Ascending aorta (tissue), 2 donors: ENCODE data around the gene PRR12. TPM values are rescaled to one million over a fixed set of nuclear protein-coding genes. Genes with fewer than 3 reads are reported as not detected.
"Not testable (repeated sequence)": the region's sequence is repeated elsewhere in the genome, so short reads cannot be mapped to it uniquely, and the experiment has no call there.

Source experiments
- DNase-seq, 2 donors: peaks; one replicate each; pipeline ENCODE4 v3.0.0-alpha.2; 2019; ENCODE audit warnings: low spot score in 2 of 2
- H3K27ac ChIP-seq, 2 donors: fragments of 200-600 bp; sonication (generic); one replicate each; pipeline ENCODE4 v1.5.1; 2016 to 2017; ENCODE audit warnings: mild to moderate bottlenecking in 1 of 2
- H3K27me3 ChIP-seq: fragments of 200-600 bp; sonication (generic); one replicate; pipeline ENCODE4 v1.5.1; 2017
- H3K36me3 ChIP-seq, 2 donors: fragments of 200-600 bp; sonication (generic); one replicate each; pipeline ENCODE4 v1.5.1; 2016
- H3K4me1 ChIP-seq, 2 donors: fragments of 200-600 bp; sonication (generic); one replicate each; pipeline ENCODE4 v1.5.1; 2016 to 2017; ENCODE audit warnings: mild to moderate bottlenecking in 1 of 2
- H3K4me3 ChIP-seq, 2 donors: fragments of 200-600 bp; sonication (generic); one replicate each; pipeline ENCODE4 v1.5.1; 2016 to 2017; ENCODE audit warnings: mild to moderate bottlenecking in 1 of 2
- H3K9me3 ChIP-seq, 2 donors: fragments of 200-600 bp; sonication (generic); one replicate each; pipeline ENCODE4 v1.5.1; 2016
- intact Hi-C: fragments of 100-400 bp; cut with DNase I; formaldehyde crosslinking; loops from one replicate; pipeline ENCODE4 v1.15.1; 2023
- total RNA-seq: library from RNA; depleted of rRNA; stranded (reverse); fragments of >200 nt; gene quantifications from one replicate; pipeline ENCODE4 v1.1.0, GENCODE V29; 2016
- TF ChIP-seq, protein P1 (sequence below), 3 experiments: fragments of 200-600 bp in 2 of 3; fragments of 450-650 bp in 1 of 3; sonication (generic) in 2 of 3; IDR thresholded peaks; one replicate each; pipeline ENCODE4 v1.5.1; 2016 to 2019; ENCODE audit warnings: antibody characterized with exemption in 3 of 3, mild to moderate bottlenecking in 1 of 3, moderate library complexity in 1 of 3

Gene PRR12
- total RNA-seq, 1 donor from 2014 or later, result 23.6 TPM

DNA sequence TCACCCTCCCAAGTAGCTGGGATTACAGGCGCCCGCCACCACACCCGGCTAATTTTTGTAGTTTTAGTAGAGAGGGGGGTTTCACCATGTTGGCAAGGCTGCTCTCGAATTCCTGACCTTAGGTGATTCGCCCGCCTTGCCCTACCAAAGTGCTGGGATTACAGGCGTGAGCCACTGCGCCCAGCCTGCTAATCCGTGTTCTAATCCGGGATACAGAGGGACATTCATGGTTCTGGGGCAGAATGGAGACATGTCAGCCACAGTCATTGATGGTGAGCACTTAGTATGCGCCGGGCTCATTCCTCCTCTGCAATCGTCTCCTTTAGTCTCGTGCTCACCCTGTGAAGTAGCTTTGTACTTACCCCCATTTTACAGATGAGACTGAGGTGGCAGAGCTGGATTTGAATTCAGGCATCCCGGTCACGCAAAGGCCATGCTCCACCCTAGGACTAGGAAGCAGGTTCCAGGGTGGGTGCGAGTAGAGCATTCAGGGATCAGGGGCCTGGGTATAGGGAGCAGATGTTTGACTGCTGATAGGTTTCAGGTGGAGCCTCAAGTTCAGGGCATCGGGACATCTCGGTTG is 40.7 kb downstream of the PRR12 start:
- intact Hi-C loops, result no loop called here
- DNase-seq, result no peak
- Histone ChIP-seq H3K4me3 (no peak overlapping the region), H3K27ac (no peak overlapping the region), H3K9me3 (no peaks in the 10 kb centered on the region), H3K36me3 (peaks cover 25 to 26% of the 10 kb centered on the region in 2 donors), H3K4me1 (peaks cover 5 to 8% of the 10 kb centered on the region in 2 donors), H3K27me3 (no peaks in the 10 kb centered on the region)
- TF ChIP-seq, protein P1, sequence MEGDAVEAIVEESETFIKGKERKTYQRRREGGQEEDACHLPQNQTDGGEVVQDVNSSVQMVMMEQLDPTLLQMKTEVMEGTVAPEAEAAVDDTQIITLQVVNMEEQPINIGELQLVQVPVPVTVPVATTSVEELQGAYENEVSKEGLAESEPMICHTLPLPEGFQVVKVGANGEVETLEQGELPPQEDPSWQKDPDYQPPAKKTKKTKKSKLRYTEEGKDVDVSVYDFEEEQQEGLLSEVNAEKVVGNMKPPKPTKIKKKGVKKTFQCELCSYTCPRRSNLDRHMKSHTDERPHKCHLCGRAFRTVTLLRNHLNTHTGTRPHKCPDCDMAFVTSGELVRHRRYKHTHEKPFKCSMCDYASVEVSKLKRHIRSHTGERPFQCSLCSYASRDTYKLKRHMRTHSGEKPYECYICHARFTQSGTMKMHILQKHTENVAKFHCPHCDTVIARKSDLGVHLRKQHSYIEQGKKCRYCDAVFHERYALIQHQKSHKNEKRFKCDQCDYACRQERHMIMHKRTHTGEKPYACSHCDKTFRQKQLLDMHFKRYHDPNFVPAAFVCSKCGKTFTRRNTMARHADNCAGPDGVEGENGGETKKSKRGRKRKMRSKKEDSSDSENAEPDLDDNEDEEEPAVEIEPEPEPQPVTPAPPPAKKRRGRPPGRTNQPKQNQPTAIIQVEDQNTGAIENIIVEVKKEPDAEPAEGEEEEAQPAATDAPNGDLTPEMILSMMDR (IDR thresholded peaks at IDR 0.05), result no peak

DNA sequence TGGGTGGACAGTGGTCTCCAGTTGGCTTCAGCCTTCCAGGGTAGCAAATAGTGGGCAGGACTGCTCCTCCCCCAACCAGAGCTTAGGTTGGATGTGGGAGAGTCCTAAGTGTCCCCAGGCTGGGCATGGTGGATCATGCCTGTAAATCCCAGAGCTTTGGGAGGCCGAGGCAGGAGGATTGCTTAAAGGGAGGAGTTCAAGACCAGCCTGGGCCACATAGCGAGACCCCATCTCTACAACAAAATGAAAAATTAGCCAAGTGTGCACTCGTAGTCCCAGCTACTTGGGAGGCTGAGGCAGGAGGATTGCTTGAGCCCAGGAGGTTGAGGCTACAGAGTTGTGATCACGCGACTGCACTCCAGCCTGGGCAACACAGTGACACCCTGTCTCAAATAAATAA is 41.6 kb downstream of the PRR12 start:
- no peak for DNase-seq
- intact Hi-C loops, result no loop called here
- Histone ChIP-seq H3K27me3 (no peaks in the 10 kb centered on the region), H3K4me3 (no peak overlapping the region), H3K36me3 (peaks cover 21 to 23% of the 10 kb centered on the region in 2 donors), H3K4me1 (peaks cover 5 to 11% of the 10 kb centered on the region in 2 donors), H3K27ac (no peak overlapping the region), H3K9me3 (no peaks in the 10 kb centered on the region)
- TF ChIP-seq, protein P1 (IDR thresholded peaks at IDR 0.05), result no peak

DNA sequence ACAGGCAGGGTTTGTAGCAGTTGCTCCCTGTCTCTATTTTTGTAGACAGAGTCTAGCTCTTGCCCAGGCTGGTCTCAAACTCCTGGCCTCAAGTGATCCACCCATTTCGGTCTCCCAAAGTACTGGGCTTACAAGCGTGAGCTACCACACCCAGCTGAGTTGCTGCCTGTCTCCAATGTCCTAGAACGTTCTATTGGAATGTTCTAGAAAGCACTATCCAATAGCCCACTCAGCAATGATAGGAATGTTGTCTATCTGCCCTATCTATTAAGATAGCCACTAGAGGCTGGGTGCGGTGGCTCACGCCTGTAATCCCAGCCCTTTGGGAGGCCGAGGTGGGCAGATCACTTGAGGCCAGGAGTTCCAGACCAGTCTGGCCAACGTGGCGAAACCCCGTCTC is 42.3 kb downstream of the PRR12 start:
- H3K36me3 ChIP-seq, result peaks cover 21 to 23% of the 10 kb centered on the region in 2 donors
- H3K27me3 ChIP-seq, intact Hi-C loops, H3K9me3 ChIP-seq, H3K4me3 ChIP-seq, H3K27ac ChIP-seq, DNase-seq: not testable (repeated sequence)
- H3K4me1 ChIP-seq, result peaks cover 5 to 12% of the 10 kb centered on the region in 2 donors

DNA sequence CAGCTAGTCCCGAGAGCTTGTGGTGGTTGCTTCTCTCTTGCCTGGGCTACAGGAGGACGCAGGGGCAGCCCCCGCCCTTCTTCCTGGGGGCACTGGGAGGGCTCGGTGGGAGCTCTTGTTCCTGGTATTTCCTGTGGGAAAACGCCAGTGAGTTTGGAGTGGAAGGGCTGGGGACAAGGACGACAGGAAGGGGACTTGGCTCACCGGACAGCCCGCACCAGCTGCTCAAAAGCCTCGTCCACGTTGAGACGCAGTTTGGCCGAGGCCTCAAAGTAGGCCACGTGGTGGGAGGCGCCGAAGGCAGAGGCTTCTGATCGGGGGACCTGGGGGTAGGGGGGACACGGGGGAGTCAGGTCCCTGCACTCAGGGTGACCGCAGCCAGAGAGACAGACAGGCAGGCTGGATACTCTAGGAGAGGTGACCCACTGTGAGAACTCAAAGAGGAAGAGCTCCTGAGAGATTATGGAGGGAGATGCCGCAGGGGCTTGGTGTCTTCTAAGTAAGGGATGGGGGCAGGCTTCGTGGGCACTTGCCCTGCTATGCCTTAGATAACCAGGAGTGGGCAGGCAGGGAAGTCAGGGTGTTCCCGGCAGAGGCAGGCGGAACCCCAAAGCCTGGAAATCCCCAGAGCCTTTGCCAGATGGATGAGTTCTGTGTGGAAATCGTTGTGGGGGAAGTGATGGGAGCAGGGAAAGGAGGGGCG is 44.7 kb downstream of the PRR12 start:
- Histone ChIP-seq H3K4me1 (peaks cover 13% of the 10 kb centered on the region in 2 donors), H3K27me3 (no peaks in the 10 kb centered on the region), H3K9me3 (no peaks in the 10 kb centered on the region), H3K36me3 (peaks cover 21 to 23% of the 10 kb centered on the region in 2 donors), H3K27ac (peak overlapping the region; percentile 40 to 100), H3K4me3 (no peak overlapping the region)
- intact Hi-C loops, result no loop called here
- TF ChIP-seq, protein P1 (IDR thresholded peaks at IDR 0.05), result no peak
- no peak for DNase-seq

DNA sequence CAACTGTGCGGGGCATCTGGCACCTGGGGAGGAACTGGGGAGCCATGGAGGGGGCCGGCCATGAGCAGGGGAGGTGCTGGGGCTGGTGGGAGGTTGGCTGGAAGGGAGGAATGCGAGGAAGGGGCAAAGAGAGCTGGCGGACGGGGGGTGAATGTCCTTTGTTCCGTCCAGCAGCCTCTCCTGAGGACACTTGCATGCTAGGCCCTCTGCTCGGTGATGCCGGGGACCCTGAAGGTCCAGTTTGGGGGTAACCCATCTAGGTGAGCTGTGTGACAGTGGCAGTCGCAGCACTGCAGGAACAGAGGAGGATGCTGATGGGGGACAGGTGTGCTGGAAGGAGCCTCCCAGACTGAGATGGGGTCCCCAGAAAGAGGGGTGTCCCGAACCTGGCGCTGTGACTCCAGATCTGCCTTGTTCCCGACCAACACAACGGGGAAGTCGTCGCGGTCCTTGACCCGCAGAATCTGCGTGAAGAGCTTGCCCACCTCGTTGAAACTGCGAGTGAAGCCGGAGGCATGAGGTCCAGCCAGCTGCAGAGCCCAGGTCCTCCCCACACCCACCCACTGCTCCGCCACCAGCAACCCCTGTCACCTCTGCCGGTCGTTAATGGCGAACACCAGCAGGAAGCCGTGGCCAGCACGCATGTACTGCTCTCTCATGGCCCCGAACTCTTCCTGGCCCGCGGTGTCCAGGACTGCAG is 45.4 kb downstream of the PRR12 start:
- TF ChIP-seq, protein P1 (IDR thresholded peaks at IDR 0.05), result no peak
- intact Hi-C loops, result no loop called here
- Histone ChIP-seq H3K9me3 (no peaks in the 10 kb centered on the region), H3K27ac (peak overlapping the region; percentile 40 to 100), H3K4me1 (peaks cover 8 to 9% of the 10 kb centered on the region in 2 donors), H3K4me3 (no peak overlapping the region), H3K36me3 (peaks cover 21 to 23% of the 10 kb centered on the region in 2 donors), H3K27me3 (no peaks in the 10 kb centered on the region)
- no peak for DNase-seq
